BE2C (cell line): Measurements from ENCODE around the gene STMND1.
A peak's percentile ranks its signal among the peaks of the same experiment; 100 is the strongest.

Experiments used
- DNase-seq: peaks from one replicate; pipeline ENCODE4 v3.0.0-alpha.2; 2020
- H3K27me3 ChIP-seq: fragments of 250-450 bp; sonication (Bioruptor Pico); 2 replicates; pipeline ENCODE4 v1.5.1; 2020; ENCODE audit warnings: mild to moderate bottlenecking
- H3K36me3 ChIP-seq: fragments of 250-450 bp; sonication (Bioruptor Pico); 2 replicates; pipeline ENCODE4 v1.5.1; 2020; ENCODE audit warnings: mild to moderate bottlenecking
- H3K4me1 ChIP-seq: fragments of 250-450 bp; sonication (Bioruptor Pico); 2 replicates; pipeline ENCODE4 v1.5.1; 2020
- H3K4me3 ChIP-seq: 2 replicates; pipeline ENCODE4 v1.5.1; 2011; ENCODE audit warnings: low read depth, low read length
- H3K9me3 ChIP-seq: fragments of 250-450 bp; sonication (Bioruptor Pico); 2 replicates; pipeline ENCODE4 v1.5.1; 2020
- TF ChIP-seq, protein P1 (sequence below): IDR thresholded peaks from 2 replicates; pipeline ENCODE4 v1.5.1; 2012; ENCODE audit warnings: mild to moderate bottlenecking, low read depth, low read length

Gene STMND1

DNA sequence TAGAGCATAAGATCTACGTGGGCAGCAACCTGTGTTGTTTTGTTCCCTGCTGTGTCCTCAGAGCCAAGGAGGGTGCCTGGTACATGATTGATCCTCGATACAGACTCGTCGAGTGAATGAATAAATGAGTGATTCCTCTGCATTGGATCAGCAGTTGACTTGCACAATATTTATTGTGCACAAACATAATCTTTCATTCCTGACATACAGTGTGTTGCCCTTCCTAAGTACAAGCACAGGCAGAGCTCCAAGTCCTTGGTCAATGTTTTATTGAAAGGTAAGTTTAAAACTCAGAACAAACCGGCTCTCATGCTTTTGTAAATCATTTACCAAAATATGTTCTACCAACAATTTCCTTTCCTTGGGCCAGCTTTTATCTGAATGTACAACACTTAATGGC lies 57.4 kb downstream of the STMND1 start:
- H3K27me3 ChIP-seq = no peaks in the 10 kb centered on the region
- no peaks in the 10 kb centered on the region for H3K4me1 ChIP-seq
- H3K9me3 ChIP-seq = no peaks in the 10 kb centered on the region
- TF ChIP-seq, protein P1, sequence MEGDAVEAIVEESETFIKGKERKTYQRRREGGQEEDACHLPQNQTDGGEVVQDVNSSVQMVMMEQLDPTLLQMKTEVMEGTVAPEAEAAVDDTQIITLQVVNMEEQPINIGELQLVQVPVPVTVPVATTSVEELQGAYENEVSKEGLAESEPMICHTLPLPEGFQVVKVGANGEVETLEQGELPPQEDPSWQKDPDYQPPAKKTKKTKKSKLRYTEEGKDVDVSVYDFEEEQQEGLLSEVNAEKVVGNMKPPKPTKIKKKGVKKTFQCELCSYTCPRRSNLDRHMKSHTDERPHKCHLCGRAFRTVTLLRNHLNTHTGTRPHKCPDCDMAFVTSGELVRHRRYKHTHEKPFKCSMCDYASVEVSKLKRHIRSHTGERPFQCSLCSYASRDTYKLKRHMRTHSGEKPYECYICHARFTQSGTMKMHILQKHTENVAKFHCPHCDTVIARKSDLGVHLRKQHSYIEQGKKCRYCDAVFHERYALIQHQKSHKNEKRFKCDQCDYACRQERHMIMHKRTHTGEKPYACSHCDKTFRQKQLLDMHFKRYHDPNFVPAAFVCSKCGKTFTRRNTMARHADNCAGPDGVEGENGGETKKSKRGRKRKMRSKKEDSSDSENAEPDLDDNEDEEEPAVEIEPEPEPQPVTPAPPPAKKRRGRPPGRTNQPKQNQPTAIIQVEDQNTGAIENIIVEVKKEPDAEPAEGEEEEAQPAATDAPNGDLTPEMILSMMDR = no peak
- no peak for DNase-seq
- H3K4me3 ChIP-seq = no peak overlapping the region
- no peaks in the 10 kb centered on the region for H3K36me3 ChIP-seq

DNA sequence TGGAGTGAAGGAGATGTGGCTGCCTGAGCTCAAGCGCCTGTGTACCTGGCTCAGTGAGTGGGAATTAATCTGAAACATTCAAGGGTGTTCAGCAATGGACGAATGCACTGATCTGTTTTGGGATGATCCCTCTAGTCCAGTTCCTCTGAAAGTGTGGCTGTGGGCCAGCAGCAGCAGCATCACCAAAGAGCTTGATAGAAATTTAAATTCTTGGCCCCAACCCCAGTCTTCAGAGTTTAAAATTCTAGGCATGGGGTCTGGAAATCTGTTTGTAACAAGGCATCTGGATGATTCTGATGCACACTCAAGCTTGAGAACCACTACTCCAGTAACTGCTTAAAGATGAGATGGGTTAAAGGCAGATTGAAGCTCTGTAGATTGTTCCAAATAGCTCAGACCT lies 59.2 kb downstream of the STMND1 start:
- H3K27me3 ChIP-seq = no peaks in the 10 kb centered on the region
- TF ChIP-seq, protein P1 = no peak
- no peaks in the 10 kb centered on the region for H3K36me3 ChIP-seq
- no peaks in the 10 kb centered on the region for H3K4me1 ChIP-seq
- no peaks in the 10 kb centered on the region for H3K9me3 ChIP-seq
- no peak overlapping the region for H3K4me3 ChIP-seq
- no peak for DNase-seq

DNA sequence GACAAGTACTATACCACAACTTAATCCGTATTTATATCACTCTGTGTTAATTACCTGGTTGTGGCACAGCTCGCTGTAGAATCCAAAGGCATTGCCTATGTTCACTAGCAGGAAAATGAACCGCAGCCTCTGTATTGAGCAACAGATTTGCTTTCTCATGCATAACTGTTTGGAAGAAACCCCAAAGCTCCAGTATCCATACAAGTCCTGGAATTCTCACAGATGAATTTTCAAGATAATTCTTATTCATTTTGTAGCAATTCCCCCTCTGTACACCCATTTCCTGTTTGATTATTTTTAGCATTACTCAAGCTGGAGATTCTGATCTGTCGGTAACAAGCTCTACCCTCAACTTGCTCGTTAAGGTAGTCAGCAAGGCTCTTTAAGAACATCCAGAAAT lies 63.5 kb downstream of the STMND1 start:
- Histone ChIP-seq H3K27me3 (no peaks in the 10 kb centered on the region), H3K36me3 (no peaks in the 10 kb centered on the region), H3K4me3 (no peak overlapping the region), H3K4me1 (no peaks in the 10 kb centered on the region), H3K9me3 (no peaks in the 10 kb centered on the region)
- DNase-seq = no peak
- TF ChIP-seq, protein P1 = no peak

DNA sequence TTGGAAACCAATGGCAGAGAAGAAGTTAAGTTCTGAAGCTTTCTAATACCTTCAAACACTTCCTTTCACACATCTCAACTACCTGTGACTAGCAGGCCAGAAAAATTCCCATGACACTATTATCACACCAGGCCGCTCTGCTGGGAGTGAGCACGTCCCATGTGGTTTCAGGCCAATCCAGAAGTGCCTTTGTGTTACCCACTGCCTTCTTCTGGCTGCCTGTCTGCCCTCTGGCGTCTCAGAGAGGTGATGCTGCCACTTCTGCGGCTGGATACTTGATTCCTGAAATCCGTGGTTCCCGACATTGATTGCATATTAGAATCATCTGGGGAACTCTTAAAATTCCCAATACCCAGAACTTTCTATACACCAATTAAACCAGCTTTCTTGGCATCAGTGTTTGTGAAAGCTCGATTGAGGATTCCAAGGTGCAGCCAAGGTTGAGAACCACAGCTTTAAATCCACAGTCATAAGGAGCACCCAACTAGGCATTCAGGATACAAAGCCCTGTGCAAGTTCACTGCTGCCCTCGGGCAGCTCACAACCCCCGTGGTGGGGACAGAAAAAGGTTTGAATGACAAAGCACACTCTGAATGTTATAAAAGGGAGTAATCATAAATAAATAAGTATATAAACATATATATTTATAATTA lies 65.6 kb downstream of the STMND1 start:
- peak; percentile 52 for DNase-seq
- Histone ChIP-seq H3K9me3 (no peaks in the 10 kb centered on the region), H3K4me1 (no peaks in the 10 kb centered on the region), H3K4me3 (no peak overlapping the region), H3K36me3 (no peaks in the 10 kb centered on the region), H3K27me3 (no peaks in the 10 kb centered on the region)
- TF ChIP-seq, protein P1 = peak; percentile 46

DNA sequence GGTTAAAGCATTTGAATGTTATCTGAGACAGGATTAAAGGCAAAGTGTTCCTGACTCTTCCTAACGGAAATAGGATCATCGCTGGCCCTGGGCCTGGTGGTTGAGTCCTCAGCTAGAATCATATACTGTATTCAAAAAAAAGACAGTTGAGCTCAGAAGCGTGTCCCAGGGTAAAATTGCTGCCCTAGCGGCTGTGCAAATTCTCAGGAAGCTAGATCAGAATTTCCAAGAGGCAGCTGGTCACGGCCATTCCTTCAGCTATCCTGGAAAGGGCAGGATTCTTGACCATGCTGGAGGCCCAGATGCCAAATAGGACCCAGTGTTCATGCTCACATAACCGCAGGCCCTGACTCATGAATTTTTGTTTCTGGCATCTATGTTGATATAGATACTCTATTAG lies 67.4 kb downstream of the STMND1 start:
- no peaks in the 10 kb centered on the region for H3K9me3 ChIP-seq
- no peaks in the 10 kb centered on the region for H3K36me3 ChIP-seq
- no peaks in the 10 kb centered on the region for H3K4me1 ChIP-seq
- TF ChIP-seq, protein P1 = no peak
- H3K27me3 ChIP-seq = no peaks in the 10 kb centered on the region
- no peak overlapping the region for H3K4me3 ChIP-seq
- DNase-seq = no peak

DNA sequence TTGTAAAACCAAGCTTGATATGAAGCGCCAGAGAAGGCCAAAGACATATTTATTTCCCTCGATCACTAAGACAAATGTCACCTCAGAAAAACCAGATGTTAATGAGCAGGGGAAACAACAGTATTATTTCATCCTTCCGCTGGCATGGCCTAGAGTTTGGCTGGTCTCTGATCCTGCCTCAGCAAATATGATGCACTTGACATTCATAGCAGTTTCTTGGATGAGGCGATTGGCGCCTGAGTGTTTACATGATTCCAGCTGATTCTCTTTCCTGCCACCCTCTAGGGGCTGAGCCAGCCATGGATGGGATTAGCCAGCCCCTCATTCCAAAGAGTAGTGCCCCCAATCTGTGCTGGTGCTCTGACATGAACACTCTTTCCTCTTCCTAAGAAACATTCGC lies 67.9 kb downstream of the STMND1 start:
- Histone ChIP-seq H3K9me3 (no peaks in the 10 kb centered on the region), H3K36me3 (no peaks in the 10 kb centered on the region), H3K4me3 (no peak overlapping the region), H3K4me1 (no peaks in the 10 kb centered on the region), H3K27me3 (no peaks in the 10 kb centered on the region)
- TF ChIP-seq, protein P1 = no peak
- no peak for DNase-seq
